GDM1 (cell line): ENCODE data around the gene FNIP2.

Source experiments
- DNase-seq: peaks from one replicate; lab custom pipeline; 2025; lab: John Stamatoyannopoulos, UW

The FNIP2 gene

DNA sequence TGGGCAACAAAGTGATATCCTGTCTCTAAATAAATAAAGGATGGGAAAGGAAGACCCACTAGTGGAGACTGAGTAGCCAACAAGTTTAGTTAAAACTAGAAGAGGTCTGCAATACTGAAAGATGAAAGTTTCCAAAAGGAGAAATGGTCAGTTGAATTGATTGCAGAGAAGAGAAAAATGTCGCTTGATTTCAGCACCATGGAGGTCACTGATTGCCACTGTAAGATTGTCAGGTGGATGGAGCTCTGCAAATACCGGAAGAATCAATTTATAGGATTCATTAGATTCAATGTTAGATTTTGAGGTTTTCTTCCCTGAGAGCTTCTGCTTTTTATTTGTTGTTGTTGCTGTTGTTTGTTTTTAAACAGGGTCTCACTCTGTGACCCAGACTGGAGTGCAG, 5.4 kb upstream of the FNIP2 start:
- DNase-seq: no peak

DNA sequence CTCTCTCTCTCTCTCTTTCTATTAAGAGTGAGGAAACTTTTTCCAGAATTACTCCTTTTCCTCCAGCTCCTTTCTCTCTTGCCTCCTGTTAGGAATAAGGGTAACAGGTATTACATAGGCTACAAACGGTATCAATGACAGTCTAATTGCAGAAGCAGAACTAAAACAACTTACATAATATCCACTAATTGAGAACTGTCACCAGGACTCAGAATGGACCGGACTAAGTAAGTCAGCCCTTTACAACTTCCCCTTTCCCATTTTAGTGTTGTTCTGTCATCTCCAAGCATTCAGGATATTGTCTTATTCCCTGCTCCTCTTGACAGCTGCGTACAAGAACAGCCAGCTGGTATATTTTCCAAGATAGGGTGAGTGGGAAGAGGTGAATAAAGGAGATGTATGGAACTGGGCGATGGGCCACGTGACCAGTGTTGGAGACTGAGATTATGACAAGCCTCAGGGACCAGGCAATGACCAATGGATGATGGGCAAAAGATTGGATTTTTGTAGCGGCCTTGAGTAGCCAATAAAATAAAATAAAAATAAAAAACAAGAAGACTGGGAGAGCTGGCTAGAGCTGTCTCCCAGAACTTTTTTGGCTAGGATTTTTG, 2.3 kb upstream of the FNIP2 start:
- no peak for DNase-seq

DNA sequence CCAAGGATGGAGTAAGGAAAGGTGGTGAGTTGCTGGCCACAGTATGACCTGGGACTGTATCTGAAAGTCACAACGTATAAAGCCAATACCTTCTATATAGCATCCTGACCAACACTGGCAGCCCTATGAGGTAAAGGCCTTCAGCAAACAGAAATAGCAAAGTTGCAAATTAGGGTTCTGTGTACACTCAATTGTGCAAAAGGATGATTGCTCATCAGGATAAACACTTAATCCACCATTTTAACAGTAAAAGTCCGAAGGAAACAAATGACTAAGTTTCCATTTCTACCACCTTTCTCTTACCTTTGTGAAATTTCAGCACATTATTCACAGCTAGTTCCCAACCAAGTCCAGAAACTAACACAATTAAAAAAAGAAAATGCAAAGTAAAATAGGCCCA, 1.4 kb upstream of the FNIP2 start:
- DNase-seq: no peak

DNA sequence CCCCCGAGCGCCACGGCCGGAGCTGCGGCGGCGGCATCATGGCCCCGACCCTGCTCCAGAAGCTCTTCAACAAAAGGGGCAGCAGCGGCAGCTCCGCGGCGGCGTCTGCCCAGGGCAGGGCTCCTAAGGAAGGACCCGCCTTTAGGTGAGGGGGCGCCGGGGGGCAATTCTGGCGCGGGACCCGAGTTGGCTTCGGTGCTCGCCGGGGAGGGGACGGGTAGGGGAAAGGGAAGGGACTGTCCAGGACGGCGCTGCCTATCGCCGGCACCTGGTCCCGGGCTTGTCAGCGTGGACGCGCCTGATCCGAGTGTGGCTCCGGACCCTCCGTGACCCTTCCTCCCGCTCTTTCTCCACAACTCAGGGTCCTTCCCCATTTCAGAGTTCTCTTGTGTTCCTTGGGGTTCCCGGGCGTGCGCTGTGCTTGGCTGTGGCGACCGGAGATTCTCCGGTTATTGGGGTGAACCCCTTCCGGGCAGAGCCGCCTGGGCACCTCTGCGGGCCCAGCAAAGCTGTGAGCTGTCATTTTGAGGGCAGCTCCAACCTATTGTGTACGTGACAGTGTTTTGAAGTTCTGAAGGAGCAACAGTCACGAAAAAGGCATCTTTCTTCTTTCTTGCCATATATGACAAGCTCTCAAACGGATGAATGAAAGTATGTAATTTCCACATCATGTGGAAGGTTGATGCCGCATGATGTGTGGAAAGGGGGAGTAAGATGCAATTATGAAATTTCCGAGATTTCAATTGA, 522 bp downstream of the FNIP2 start:
- DNase-seq: no peak

DNA sequence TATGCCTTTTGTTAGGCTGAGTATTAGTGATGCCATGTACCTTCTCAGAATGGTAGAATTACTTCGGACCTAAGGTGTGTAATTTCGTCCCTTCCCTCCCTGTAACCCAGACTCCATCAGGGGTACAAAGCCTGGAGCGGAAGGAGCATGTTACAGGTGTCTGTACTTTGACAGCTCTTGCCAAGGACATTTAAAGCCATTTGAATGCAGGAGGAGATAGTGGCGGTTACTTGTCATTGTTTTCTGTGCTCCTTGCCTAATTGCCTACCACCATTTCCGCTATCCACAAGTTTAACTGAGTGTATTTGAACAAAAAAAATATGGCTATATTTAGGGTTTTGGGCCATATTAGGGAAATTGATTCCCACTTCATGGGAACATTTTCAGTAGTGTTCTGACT, 1.8 kb downstream of the FNIP2 start:
- DNase-seq: no peak

DNA sequence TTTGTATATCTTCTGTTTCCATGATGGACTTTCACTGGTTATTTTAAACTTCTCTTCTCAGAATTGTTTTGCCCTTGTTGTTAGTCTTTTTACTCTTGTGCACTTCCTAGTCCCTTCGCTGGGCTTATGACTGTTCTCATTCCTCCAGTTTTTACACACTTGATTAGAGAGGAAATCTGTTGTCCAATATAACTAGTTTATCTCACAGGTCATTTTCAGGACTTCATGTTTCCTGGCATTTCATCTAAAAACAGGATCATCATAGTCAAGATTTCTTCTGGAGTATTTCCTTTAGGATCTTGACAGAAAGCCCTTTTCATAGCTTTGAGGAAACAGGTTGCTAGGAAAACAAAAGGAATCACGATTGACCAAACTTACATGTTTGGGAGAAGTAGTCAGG, 3.0 kb downstream of the FNIP2 start:
- DNase-seq: no peak

DNA sequence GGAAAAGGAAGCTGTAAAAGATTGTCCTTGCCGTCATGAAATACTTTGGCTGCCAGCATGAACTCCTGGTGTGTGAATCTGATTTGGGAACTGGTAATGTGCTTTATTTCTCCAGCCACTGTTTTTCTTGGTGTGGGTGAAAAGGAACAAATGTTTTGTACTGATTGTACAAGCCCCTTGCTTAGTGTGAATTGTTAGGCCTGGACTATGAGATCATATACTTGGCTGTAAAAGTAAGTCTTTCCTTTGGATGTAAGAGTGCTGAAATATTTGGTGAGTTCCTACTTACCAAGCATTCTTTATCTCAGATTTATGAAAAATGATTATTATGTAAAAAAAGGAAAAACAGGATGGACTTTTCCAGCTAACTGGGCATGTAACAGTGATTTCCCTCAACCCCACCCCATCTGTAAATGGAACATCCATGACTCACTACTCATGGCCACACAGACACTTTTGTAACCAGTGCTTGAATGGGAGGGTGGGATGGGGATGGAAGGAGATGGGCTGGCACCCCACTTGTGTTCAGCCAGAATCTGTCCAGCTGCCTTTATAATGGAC, 6.3 kb downstream of the FNIP2 start:
- no peak for DNase-seq

DNA sequence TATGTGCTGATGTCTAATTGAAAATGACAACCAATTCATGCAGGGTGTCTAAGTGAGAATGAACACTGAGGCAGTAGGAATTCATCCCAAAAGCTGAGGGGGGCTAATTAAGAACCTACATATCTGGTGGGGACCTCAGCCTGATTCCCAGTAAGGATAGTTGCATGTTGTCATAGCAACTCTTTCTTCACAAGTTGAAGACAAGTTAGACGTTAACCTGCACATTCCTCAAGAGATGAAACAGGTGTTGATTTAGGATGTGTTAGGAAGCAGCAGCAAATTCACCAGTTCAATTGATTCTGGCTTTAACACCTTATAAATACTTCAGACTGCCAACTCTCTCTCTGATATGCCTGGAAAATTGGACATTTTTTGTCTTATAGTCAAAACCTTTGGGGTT, 7.3 kb downstream of the FNIP2 start:
- no peak for DNase-seq

DNA sequence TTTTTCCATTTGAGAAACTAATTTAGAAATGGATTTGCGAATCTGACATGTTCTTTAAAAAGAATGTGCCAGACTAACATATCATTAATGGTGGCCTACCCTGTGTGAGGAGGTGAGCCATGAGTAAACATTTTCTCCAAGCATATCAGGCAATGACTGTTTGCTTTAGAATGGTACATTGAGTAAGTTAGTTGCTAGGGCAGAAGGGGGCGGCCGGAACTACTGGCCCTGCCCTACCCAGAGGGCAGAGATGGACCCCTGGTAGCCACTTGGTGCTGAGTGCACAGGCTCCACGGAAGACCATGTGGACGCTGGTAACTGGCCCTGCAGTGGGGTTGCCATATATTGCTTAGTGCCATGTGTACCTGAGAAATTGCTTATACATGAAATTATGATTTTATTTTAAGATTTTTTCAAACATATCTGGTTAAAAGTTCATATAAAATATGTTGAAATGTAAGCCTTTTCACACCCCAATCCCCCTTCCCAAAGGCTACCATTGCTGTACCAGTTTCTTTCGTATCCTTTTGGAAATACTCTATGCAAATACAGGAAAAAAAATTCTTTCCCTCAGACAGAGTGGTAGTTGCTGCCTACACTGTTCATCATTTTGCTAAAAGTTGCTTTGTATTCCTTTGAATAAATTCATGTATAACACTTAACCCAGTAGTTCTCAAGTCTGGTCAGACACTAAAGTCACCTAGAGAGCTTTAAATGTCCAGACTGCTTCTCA, 8.8 kb downstream of the FNIP2 start:
- DNase-seq: no peak

DNA sequence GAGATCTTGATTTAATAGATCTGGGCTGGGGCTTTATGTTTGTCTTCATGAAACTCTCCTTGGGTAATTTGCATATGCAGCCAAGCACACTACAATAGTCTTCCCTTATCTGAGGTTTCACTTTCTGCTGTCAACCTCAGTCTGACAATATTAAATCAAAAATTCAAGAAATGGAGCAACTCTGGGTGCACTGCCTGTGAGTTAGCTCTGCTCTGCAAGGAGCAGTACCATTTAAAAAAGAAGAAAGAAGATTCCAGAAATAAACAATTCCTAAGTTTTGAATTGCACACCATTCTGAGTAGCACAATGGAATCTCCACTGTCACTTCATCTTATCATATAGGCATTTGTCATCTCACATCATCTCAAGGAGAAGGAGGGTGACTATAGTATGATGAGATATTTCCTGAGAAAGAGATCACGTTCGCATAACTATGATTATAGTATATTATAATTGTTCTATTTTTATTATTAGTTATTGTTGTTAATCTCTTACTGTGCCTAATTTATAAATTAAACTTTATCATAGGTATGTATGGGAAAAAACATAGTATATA, 9.4 kb downstream of the FNIP2 start:
- no peak for DNase-seq

DNA sequence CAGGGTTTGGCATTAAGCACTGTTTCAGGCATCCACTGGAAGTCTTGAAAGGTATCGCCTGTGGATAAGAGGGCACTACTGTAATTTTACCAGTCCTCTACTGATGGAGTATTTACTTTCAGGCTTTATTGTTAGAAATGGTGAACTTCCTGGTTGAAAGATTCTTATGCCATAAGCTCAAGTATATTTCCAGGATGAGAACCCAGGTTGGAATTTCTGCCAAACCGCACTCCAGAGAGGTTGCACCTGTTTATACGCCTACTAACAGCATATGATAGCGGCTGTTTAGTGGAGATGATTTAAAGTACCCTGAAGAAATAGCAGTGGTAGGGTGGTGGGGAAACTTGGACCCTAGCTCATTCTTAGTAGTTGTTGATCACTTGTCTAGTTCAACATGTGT, 9.9 kb downstream of the FNIP2 start:
- no peak for DNase-seq

DNA sequence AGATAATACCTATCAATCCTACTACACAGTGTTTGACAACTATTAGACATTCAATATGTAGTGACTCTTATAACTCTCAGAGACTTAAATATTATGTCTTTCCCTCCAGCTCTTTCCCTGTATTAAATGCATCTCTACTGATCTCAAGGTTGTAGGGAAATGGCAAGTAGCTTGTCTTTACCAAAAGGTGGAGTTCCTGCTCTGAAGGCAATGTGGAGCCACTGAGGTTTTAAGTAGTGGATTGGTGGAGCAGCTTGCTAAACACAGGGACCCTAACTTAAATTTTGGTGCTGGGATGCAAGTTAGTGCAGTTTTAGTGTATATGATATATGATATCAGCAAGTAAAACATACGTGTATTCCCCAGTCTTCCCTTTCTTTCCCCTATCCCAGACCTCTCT, 13.1 kb downstream of the FNIP2 start:
- DNase-seq: no peak

DNA sequence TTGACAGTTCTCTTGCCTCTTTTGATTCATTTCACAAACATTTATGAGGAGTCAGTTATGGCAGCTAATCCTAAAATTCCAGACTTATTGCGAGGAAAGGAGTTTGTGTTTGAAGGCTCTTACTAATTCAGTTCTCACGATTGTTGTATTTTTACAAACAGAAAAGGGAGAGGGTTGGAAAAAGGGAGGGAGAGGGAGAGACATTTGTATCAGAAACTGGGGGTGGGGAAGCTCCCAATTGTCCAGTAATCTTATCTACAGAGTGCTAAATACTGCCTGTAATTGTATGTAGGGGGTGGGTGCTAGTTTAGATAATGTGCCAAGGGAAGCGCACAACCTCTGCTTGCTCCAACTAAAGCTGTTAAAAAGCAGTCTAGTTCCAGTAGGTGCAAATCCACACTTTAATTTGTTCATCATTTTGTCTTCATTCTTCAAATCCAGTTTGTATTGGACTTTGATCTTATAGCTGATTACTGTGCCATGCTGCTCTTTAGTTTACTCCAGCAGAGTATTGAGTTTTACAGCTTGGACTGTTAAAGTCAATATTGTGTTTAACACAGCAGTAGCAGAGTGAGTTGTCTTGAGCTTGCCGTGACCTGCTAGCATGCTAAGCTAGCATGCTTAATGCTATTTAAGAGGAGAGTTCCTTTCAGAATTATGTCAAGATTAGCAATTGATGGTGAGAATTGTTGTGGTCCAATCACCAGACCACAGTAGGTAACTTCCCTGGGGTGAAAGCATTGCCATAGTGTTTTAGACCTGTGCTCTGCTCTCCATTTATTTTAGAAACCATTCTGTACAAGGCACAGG, 13.9 kb downstream of the FNIP2 start:
- DNase-seq: no peak

DNA sequence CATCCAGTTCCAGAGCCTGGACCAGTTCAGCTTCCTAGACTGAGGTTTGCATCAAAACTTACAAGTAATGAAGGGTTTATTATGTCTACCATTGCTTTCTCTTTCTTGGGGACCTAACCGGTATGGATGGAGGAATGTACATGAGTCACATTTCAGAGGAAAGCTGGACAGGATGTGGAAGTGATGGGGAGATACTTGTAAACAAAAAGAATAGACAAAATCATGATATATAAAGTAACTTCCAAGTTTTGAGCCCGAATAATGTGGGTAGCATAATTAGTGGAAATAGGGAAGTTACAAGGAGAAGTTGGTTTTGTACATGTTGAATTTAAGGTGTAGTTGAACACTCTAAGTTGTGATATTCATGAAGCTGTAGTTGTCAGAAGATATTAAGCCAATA, 15.0 kb downstream of the FNIP2 start:
- DNase-seq: no peak

DNA sequence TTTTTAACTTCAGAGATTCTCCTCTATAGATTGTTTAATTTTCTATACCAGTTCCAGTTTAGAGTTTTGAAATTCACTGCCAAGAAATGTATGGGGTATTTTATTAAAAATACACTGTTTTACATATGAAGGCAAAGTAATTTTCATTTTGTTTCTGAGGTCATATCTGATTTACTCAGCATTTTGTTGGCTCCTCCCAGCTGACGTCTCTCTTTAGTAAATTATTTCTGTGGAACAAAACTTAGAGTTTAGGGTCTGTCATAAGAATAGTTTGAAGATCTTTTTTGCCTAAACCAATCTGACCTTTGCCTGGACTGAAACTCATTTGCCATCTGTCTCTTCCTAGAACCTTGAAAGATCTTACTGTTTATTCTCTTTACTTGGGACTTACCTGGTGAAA, 16.9 kb downstream of the FNIP2 start:
- DNase-seq: no peak

DNA sequence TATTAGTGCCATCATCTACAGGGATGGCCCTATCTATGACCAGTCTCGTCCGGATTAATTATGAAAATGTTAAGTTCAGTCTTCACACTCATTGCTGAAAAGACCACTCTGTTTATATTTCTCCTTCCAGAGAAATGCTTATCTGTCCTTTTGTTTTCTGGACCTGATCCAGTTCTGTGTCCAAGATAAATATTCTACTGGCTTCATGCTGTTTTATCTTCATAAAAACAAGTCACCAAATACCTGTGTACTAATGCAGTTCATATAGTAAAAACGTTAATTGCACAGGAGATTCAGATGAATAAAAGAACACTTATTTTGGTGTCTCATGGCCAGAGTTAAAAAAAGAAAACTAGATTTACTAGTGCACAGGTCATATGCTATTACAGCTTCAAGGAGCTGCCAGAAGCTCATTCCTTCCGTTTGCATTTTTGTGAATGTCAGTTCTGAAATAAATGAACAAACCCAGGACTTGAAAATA, 17.3 kb downstream of the FNIP2 start:
- DNase-seq: no peak

DNA sequence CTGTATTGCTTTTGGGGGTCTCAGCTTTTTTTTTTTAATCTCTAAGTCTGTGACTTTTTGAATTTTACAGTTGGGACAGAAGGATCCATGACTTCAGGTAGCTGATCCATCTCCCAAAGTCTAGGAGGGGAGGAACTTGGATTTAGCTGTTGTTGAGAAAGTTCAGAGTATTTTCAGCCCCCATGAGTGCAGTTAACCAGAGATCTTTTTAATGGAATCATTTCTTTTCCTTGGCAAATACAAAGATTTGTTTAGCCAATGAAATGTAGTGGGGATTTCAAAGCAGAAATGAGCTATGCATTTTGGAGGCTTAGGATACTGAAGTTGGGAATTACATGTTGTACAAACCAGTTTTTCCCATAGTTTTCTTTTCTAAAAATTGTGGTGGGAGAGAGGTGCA, 18.1 kb downstream of the FNIP2 start:
- DNase-seq: no peak

DNA sequence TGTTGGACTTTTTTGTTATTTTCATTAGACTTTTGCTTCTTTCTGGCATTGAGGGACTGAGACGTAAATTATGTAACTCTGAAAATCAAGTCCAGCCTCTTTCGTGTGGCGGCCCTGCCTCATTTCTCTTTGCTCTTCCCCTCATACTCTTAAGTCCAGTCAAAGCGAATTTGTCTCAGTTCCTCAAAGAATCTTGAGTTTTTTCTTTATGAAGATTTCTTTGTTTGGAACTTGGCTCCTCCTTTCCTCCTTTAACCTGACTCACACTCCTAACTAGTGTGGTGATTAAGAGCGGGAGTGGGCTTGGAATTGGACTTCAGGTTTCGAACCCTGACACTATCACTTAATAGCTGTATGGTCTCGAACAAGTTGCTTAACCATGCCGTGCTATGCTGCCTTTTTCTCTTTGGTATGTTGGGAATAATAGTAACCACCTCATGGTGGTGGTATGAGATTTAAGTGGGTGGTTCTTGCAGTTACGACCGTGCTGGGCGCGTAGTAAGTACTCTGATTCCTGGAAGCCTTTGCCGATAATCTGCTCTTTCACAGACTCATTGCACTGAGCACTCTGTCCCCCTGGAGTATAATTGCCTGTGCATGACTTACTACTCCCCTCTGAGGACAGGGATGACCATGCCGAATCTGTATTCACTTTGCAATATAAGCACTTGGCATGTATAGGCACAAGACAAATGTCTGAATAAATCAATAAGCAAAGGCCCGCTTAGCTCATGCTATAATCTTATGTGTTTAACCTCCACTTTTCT, 19.1 kb downstream of the FNIP2 start:
- no peak for DNase-seq

DNA sequence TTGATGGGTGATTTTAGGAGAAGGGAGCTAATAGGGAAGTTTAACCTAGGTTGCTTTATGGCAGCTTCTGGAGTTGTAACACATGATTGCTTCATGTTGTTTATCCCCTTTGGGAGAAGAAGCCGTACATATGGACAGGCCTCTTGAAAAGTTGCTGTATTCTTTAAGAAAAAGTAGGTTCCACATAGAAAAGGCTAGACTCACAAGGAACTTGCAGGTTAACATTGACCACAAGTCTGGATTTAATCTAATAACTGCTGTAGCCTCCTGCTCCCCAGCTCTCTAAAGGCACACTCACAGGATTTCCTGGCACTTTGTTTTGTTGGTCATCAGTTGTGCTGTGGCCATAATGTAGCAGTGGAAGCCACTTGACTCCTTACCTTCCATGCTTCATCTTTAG, 19.7 kb downstream of the FNIP2 start:
- no peak for DNase-seq

DNA sequence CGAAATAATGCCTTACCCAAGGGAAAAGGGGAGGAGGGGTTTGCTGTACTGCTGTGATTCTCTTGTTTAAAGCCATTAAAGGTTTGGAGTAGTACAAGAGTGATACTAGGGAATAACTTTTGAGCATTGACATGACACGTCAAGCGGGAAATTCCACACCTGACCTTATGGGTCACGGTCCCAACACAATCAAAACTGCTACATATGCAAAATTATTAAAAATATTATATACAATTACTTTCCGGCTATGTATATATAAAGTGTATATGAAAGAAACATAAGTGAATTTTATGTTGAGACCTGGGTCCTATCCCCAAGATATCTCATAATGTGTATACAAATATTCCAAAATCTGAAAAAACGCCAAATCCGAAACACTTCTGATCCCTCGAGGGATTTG, 21.0 kb downstream of the FNIP2 start:
- no peak for DNase-seq

DNA sequence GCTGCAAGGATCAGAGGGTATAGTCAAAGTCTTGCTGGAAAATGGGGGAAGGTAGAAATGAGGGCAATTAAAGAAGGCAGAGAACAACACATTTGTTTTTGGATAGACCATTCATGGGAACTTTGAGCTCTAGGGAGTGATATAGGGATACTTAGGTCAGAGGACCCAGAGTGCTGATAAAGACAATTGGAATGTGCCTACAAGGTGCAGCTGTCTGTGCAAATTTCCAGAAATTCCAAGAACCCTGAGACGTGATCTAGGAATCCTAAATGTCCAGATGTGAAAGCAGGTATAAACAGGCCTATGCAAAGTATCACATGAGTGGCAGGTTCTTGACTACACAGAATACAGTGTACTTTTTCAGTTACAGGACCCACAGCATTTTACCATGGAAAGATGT, 24.2 kb downstream of the FNIP2 start:
- DNase-seq: no peak
